GM19240 (cell line): Measurements from ENCODE around the gene LRRC18.
A peak's percentile ranks its signal among the peaks of the same experiment; 100 is the strongest.

ENCODE experiments used
- DNase-seq: peaks from one replicate; pipeline ENCODE4 v3.0.0; 2011; ENCODE audit warnings: low spot score; ENCODE audit not compliant: insufficient read length

LRRC18 gene

GRCh38 chr10:48939790-48940325 is at the start of gene LRRC18:
Gene LRRC18, minus strand, starts transcription at chr10:48939840. Its CDS starts 25,685 bp downstream, at chr10:48914155.
- DNase-seq: no peak

DNA sequence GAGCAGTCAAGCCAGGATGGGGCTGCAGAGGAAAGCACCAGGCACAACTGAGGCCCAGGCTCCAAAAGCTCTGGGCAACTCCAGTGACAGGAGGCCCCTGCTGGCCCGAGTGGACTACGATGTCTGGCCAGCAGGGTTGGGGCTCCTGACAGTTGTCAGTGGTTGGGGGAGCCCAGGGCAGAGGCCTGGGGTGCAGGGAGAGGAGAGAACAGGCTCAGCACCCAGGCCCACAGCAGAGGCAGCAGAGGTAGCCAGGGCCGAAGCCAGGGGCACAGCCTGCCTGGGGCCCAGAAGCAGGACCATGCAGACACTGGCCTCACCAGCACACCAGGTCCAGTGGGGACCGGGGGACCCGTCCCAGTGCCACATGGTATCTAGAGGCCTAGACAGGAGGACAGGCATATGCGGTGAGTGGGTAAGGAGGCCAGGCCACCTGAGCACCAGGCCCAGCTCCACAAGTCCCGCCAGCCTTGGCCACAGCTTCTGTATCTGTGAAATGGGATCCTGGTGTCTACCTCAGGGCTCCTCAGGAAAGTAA is 46.0 kb upstream of the LRRC18 start:
- no peak for DNase-seq

DNA sequence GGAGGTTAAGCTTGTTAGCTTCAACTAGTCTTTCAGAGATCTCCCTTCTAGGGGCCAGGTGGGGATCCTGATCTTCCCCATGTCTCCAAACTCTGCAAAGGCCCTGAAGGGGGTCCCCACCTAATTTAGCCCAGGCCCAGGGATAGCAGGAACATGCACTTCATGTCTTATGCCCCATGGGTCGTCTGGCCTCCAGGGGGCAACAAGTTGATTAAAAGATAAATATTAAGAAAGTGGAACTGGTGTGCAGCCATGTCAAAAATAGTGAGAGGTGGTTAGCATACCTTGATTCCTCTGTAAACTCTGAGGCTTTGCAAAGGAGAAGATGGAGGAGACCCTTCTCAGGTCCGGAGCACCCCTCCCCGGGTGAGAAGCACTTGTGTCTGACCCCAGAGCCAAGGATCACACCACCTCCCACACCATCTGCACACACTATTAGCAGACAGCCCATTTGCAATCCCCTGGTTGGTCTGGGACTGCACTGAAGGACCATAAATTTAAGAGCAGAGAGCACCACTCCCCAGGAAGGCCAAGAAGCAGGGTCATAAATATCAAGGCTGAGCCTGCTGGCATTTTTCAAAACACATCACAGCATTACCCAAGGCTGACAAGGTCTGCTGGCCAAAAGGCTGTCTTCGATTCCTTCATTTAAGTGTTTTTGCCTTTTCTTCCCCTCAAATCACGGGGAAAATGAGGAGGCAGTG is 44.2 kb upstream of the LRRC18 start:
- DNase-seq: no peak

DNA sequence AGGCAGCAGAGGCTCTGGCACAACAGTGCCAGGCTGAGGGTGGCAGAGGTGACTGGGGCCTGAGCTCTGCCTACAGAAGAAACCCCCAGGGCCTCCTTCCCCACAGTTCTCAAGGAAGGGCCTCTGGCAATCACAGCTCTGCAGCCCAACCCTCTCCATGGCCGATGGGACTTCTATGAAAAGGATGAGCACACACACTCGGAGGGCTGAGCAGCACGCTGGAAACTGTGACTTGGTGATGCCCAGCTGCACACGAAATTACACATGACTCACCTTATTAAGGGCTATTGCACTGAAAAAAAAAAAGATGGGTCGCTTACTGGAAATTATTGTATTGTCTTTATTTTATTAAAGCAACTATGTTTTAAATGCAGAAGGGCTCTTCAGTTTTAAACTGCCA is 42.9 kb upstream of the LRRC18 start:
- no peak for DNase-seq

DNA sequence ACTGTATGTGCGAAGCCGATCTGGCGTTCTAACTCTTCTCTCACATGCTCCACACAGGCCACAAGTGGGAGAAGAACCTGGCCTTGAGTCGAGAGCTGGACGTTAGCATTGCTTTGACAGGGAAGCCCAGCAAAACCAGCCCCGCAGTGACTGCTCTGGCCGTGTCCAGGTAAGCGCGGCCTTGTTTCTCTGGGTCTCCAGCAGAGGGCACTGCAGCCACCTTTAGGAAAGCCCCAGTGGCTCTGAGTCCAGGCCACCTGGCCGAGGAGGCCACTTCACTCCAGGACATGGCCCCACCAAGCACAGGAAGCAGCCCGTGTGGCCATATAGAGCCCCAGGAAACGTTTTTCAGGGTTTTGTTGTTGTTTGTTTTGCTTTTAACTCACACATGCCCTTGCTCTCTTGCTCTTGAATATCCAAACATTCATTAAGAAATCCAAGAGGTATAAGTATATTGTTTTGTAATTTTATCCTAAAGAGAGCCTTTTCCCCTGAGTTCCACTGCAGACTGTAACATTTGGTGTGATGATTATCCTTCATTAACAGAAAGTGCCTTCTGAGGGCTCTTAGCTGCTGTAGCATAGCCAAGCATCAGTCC is 41.8 kb upstream of the LRRC18 start:
- peak; percentile 65 for DNase-seq

GRCh38 chr10:48978318-48978717 is 38.7 kb upstream of the LRRC18 start:
- no peak for DNase-seq

DNA sequence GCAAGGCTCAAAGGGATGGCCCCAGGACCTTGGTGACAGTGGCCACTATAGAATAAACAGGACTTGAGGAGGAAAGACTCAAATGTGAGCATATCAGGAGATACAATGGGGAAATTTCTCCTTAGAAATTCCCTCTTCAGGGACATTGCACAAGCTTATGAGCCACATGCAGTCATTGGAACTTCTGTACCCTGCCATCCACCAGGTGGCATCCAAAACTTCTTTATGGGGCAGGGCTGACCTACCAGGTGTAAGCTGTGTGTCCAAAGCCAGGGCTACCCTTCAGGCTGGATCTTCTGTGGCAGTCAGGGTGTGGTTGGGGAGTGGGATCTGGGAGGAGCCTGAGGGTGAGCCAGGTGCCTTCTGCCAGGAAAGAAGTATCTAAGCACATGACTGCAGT is 36.6 kb upstream of the LRRC18 start:
- no peak for DNase-seq

GRCh38 chr10:48974510-48975156 is 35.0 kb upstream of the LRRC18 start:
- no peak for DNase-seq

DNA sequence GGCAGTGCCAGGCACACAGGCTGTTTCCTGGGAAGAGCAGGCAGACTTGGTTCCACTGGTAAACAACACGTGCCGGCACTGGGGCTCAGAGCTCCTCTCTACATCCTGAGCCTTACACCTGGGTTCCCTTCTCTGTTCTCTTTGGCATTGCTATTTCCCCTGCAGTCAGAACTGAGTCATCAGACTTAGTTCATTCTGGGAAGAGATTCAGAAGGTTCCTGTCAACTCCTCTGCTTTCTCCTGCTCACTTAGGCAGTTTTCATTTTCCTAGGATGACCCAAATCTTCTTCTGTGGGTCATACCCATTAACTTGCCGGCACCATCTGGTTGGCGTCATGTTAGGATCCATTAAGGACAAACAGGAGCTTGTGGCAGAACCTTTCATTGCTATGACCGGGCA is 33.4 kb upstream of the LRRC18 start:
- no peak for DNase-seq

GRCh38 chr10:48970654-48971053 is 31.0 kb upstream of the LRRC18 start:
- no peak for DNase-seq

DNA sequence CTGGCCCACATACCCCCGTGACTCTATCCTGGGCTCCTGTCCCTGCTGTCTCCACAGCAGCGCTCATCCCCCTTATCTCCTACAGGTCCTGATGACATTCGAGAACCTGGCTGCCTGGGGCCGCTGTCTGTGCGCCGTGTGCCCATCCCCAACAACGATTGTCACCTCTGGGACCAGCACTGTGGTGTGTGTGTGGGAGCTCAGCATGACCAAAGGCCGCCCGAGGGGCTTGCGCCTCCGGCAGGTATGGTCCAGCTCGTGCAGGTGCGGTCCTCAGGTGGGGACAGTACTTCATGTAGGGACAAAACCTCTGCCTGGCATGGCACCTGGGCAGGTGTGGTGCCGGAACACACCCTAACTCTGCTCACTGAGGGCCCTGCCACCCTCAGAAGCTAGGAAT is 30.4 kb upstream of the LRRC18 start:
- DNase-seq: no peak

GRCh38 chr10:48968036-48968435 is 28.4 kb upstream of the LRRC18 start:
- DNase-seq: no peak

GRCh38 chr10:48965460-48965859 is 25.8 kb upstream of the LRRC18 start:
- no peak for DNase-seq

DNA sequence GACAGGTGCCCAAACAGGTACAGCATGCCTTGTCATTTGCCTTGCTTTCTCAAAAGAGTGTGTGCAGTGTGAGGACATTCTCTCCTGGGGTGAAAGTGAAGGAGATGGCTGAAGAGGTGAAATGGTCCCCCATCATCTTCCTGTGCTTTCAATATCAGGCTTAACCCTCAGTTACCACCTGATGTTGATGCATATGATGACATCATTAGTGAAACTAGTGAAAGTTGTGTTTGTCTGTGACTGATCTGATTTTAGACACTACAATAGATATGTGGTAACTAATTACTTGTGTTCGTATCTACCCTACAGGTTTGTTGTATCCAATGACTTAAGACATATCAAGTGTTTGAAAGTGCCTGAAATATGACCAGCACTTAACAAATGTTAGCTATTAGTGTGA is 24.4 kb upstream of the LRRC18 start:
- no peak for DNase-seq

DNA sequence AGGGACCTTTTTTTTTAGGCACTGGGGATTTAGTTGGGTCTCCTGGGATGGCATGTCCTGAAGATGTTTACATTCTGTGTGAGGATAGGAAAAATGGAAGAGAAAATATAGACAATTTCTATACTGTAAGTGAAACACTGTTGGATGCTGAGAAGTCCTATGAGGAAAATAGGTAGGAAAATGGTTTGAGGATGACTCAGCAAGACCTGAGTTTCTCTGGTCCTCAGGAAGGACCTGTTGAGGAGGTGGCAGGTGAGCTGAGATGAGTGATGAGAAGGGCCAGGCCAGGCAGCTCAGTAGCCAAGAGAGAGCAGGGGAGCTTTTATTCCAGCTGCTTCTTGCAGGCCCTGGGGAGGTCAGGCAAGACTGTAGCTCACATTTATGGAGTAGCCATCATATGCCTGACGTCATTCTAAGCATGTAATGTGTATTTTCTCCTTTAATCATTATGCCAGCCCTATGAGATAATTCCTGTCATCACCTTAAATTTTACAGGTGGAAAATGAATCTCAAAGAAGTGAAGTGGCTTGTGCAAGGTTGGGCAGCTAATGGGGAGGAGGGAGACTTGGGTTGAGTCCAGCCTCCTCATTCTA is 19.1 kb upstream of the LRRC18 start:
- no peak for DNase-seq

DNA sequence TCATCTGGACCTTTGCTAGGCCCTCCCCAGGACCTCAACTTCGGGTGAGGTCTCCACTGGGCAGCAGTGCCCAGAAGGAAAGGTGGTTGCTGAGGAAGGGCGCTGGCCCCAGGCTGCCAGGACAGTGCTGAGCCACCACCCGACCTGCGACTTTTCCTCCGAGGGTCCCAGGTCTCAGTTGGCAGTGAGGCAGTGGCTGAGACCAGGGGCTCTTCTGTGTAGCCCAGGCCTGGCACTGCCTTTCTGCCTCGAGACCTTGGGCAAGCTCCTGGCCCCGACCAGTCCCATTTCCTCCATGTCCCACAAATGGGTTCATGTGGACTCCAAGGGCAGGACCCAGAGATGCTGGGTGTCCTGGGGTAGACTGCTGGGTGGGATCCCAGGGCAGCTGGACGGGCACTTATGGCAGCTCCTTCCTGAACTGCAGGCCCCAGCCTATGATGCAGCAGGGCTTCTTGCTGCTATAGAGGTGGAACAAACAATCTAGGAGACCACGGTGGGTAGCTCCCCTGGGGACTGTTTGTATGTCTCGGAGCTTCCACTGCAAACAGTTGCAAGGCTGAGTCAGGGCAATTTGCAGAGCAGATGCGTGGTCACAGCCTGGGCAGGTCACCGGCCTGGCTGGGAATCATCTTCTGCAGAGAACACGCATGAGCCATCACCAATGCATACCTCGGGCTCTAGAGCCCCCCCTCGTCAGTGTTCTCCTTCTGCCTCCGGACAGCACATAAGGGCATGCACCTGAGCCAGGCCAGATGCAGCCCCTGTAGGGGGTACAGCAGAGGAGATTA is 17.9 kb upstream of the LRRC18 start:
- DNase-seq: no peak

- no peak for DNase-seq
Measured at GRCh38 chr10:48951707-48952106, 12.1 kb upstream of the LRRC18 start.

- no peak for DNase-seq
Measured at GRCh38 chr10:48948470-48949037, 8.9 kb upstream of the LRRC18 start.

- DNase-seq: no peak
Measured at GRCh38 chr10:48947690-48948469, 8.2 kb upstream of the LRRC18 start.
